RWPE1 (cell line): ENCODE measurements around the gene CYBRD1.
A peak's percentile ranks its signal among the peaks of the same experiment; 100 is the strongest.

Experiments
- CTCF ChIA-PET: fragments of 350-600 bp; sonication (Branson Sonifier 250); formaldehyde crosslinking; extraction: SDS; loops from one replicate; lab custom pipeline; 2021; lab: Yijun Ruan, JAX
- POLR2A ChIA-PET: fragments of 400-600 bp; formaldehyde crosslinking; extraction: SDS; loops from one replicate; lab custom pipeline; 2020; ENCODE audit warnings: antibody characterized with exemption; ENCODE audit not compliant: low non-redundant PET; lab: Yijun Ruan, JAX
- DNase-seq: peaks from one replicate; pipeline ENCODE4 v3.0.0; 2012; ENCODE audit warnings: low spot score
- H3K27ac ChIP-seq: fragments of 450-650 bp; 2 replicates; pipeline ENCODE4 v1.5.1; 2017
- TF ChIP-seq, protein P1 (sequence below): fragments of 450-650 bp; conservative IDR thresholded peaks from 2 replicates; pipeline ENCODE4 v1.5.1; 2017; ENCODE audit warnings: low read depth, mild to moderate bottlenecking

The CYBRD1 gene

DNA sequence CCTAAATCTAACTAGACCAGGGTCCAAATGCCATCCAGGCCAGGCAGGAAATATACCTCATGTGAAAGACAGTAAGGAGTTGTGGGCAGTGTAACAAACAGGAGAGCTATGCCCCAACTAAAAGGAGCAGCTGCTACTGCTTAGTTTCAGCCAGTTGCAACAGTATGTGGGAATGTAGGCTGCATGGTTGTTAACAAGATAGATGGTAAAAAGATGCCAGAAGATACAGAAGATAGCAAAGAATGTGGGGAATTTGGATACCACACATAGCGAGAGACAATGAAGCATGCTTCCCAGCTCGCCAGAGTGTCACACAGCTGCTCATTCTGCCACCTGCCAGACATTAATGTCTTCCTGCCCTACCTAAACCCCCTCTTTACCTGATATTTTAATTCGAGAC is 39.4 kb upstream of the CYBRD1 start:
- H3K27ac ChIP-seq, result no peak overlapping the region
- ChIA-PET POLR2A (no interaction called here), CTCF (no interaction called here)
- DNase-seq, result no peak
- TF ChIP-seq, protein P1, sequence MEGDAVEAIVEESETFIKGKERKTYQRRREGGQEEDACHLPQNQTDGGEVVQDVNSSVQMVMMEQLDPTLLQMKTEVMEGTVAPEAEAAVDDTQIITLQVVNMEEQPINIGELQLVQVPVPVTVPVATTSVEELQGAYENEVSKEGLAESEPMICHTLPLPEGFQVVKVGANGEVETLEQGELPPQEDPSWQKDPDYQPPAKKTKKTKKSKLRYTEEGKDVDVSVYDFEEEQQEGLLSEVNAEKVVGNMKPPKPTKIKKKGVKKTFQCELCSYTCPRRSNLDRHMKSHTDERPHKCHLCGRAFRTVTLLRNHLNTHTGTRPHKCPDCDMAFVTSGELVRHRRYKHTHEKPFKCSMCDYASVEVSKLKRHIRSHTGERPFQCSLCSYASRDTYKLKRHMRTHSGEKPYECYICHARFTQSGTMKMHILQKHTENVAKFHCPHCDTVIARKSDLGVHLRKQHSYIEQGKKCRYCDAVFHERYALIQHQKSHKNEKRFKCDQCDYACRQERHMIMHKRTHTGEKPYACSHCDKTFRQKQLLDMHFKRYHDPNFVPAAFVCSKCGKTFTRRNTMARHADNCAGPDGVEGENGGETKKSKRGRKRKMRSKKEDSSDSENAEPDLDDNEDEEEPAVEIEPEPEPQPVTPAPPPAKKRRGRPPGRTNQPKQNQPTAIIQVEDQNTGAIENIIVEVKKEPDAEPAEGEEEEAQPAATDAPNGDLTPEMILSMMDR, result no peak

DNA sequence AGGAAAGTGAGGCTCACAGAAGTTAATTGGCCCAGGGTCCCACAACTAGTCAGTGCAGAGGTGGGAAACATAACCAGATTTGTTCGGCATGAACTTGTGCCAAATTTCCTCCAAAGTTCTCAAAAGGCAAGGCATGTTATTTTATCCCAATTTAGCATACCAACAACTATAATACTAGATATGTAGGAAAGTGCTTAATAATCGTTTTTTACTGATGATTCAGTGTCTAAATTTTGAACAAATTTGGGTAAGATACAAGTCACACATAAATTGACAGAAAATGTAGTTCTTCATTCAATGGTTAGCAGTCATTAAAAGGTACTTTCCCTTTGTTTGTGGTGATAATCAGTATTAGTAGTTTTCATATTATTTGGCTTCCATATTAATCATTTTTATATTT is 38.5 kb upstream of the CYBRD1 start:
- H3K27ac ChIP-seq, result no peak overlapping the region
- DNase-seq, result no peak
- ChIA-PET POLR2A (no interaction called here), CTCF (no interaction called here)
- TF ChIP-seq, protein P1, result no peak

DNA sequence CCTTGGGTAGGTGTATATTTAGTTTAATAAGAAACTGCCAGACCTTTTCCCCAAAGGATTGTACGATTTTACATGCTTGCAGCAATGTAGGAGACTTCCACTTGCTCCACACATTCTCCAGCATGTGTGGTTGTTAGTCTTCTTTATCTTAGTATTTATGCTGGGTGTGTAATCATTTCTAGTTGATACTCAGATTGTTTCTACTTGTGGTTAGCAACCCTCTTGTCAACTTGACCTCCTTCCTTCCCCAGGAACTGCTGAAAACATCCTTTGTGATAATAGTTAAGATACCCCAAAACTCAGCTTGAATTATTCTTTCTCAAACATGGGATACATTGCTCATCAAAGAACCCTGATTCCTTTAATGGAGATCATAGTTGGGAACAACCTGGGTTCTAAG is 37.2 kb upstream of the CYBRD1 start:
- ChIA-PET CTCF (interaction anchor here (0.6 kb wide), 1 partner anchor 1060 kb away, joined by 3 read pairs; no protein-coding TSS in a partner anchor), POLR2A (no interaction called here)
- TF ChIP-seq, protein P1, result no peak
- no peak for DNase-seq
- no peak overlapping the region for H3K27ac ChIP-seq

DNA sequence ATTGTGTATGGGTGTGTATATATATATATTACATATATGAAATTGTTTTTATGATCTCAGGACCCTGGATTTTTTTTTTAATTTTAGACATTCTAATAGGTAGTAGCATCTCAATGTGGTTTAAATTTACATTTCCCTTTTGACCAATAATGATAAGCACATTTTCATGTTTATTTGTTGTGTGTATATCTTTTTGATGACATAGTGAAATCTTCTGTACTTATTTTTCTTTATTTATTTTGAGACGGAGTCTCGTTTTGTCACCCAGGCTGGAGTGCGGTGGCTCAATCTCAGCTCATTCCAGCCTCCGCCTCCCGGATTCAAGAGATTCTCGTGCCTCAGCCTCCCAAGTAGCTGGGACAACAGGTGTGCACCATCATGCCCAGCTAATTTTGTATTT is 35.1 kb upstream of the CYBRD1 start:
- POLR2A ChIA-PET, result no interaction called here
- no peak overlapping the region for H3K27ac ChIP-seq
- CTCF ChIA-PET, result no interaction called here
- TF ChIP-seq, protein P1, result no peak
- no peak for DNase-seq

DNA sequence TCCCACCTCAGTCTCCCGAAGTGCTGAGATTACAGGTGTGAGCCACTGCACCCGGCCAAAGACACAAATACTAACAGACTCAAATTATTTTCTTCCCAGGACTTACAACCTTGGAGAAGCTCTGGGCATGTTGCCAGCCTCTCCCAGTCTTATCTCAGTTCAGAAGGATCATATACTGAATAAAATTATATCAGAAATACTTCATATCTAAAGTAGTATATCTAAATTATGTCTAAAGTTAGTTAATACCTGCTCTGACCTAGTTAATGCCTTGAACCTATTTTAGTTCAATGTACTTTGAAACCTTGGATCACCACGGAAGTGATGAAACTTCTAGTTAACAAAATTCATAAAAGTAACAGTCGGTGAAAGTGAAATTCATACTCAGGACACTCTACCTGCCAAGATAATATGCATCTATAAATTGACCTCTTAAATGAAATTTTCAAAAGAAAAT is 34.4 kb upstream of the CYBRD1 start:
- TF ChIP-seq, protein P1, result no peak
- H3K27ac ChIP-seq, result no peak overlapping the region
- CTCF ChIA-PET, result no interaction called here
- no peak for DNase-seq
- POLR2A ChIA-PET, result no interaction called here

DNA sequence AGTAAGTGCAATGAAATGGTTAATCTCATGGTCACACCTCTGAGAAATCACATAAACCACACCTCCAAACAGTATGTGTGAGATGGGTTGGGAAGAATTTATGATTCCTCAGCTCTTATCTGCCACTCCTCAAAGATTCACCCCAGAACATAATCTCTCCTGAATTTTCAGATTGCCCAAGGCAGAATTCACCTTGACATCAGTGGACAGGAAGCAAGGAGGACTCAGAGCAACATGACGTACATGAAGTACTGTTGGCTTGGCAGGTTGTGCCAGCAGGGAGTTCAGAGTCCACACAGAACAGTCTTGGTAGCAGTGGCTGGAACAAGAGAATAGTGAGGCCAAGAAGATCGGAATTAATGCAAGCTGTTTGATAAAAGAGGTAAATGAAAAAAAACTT is 31.7 kb upstream of the CYBRD1 start:
- no peak overlapping the region for H3K27ac ChIP-seq
- CTCF ChIA-PET, result no interaction called here
- DNase-seq, result peak; percentile 41
- TF ChIP-seq, protein P1, result no peak
- POLR2A ChIA-PET, result no interaction called here

DNA sequence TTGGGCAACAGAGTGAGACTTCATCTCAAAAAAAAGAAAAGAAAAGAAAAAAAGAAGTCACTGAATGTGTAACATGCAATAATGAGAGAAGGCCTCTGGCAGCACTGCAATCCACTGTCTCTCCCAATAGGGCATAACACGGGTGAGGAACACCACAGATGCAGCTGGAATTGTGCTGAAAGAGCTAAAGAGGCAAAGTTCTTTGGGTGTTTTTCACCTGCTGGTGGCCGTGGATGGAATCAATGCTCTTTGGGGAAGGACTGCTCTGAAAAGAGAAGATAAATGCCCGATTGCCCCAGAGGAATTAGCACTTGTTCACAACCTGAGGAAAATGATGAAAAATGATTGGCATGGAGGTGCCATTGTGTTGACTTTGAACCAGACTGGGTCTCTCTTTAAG is 31.0 kb upstream of the CYBRD1 start:
- TF ChIP-seq, protein P1, result no peak
- POLR2A ChIA-PET, result no interaction called here
- DNase-seq, result no peak
- CTCF ChIA-PET, result no interaction called here
- H3K27ac ChIP-seq, result no peak overlapping the region
